H9 (cell line): ENCODE data around the gene SEMA4C. TPM values are rescaled to one million over a fixed set of nuclear protein-coding genes. Genes with fewer than 3 reads are reported as not detected.
A peak's percentile ranks its signal among the peaks of the same experiment; 100 is the strongest.

Experiments used
- DNase-seq: peaks from one replicate; pipeline ENCODE4 v3.0.0-alpha.2; 2017
- H2AFZ ChIP-seq: one replicate; pipeline ENCODE4 v1.6.1; 2013; ENCODE audit warnings: mild to moderate bottlenecking, low read length, control low read depth, moderate library complexity
- H2AK5ac ChIP-seq: 2 replicates; pipeline ENCODE4 v1.6.1; 2013; ENCODE audit warnings: low read length, control low read depth, mixed read lengths; ENCODE audit not compliant: insufficient read length
- H2BK120ac ChIP-seq: one replicate; pipeline ENCODE4 v1.6.1; 2013; ENCODE audit warnings: low read depth, mild to moderate bottlenecking, low read length, control low read depth, inconsistent platforms; ENCODE audit not compliant: poor library complexity, severe bottlenecking
- H2BK12ac ChIP-seq: 2 replicates; pipeline ENCODE4 v1.6.1; 2013; ENCODE audit warnings: low read length, control low read depth, mixed read lengths, low read depth; ENCODE audit not compliant: insufficient read length
- H2BK15ac ChIP-seq: 2 replicates; pipeline ENCODE4 v1.6.1; 2013; ENCODE audit warnings: low read depth, low read length, control low read depth
- H2BK20ac ChIP-seq: one replicate; pipeline ENCODE4 v1.6.1; 2013; ENCODE audit warnings: low read depth, mild to moderate bottlenecking, low read length, control low read depth, inconsistent platforms; ENCODE audit not compliant: poor library complexity, severe bottlenecking
- H2BK5ac ChIP-seq: 2 replicates; pipeline ENCODE4 v1.6.1; 2013; ENCODE audit warnings: low read length, control low read depth, mixed read lengths; ENCODE audit not compliant: insufficient read length
- H3K14ac ChIP-seq: 2 replicates; pipeline ENCODE4 v1.6.1; 2013; ENCODE audit warnings: low read length, control low read depth; ENCODE audit not compliant: insufficient read depth
- H3K18ac ChIP-seq: 2 replicates; pipeline ENCODE4 v1.6.1; 2013; ENCODE audit warnings: low read depth, mild to moderate bottlenecking, mixed read lengths, low read length, control low read depth; ENCODE audit not compliant: insufficient read length
- H3K23ac ChIP-seq: 2 replicates; pipeline ENCODE4 v1.6.1; 2013; ENCODE audit warnings: low read length, control low read depth, mixed read lengths, low read depth; ENCODE audit not compliant: insufficient read length
- H3K23me2 ChIP-seq: 2 replicates; pipeline ENCODE4 v1.6.1; 2013; ENCODE audit warnings: low read depth, mild to moderate bottlenecking, mixed read lengths, low read length, control low read depth; ENCODE audit not compliant: insufficient read length, poor library complexity, severe bottlenecking
- H3K27ac ChIP-seq: 2 replicates; pipeline ENCODE4 v1.5.1; 2013; ENCODE audit warnings: low read length, control low read depth, mixed read lengths, low read depth; ENCODE audit not compliant: insufficient read length
- H3K27me3 ChIP-seq: 2 replicates; pipeline ENCODE4 v1.6.1; 2013; ENCODE audit warnings: low read length, control low read depth, inconsistent platforms; ENCODE audit not compliant: insufficient read depth
- H3K4ac ChIP-seq: 2 replicates; pipeline ENCODE4 v1.6.1; 2013; ENCODE audit warnings: low read depth, mild to moderate bottlenecking, control low read depth, inconsistent platforms, low read length, moderate library complexity
- H3K4me1 ChIP-seq: 2 replicates; pipeline ENCODE4 v1.6.1; 2013; ENCODE audit warnings: low read length, control low read depth, inconsistent platforms; ENCODE audit not compliant: insufficient read depth
- H3K4me2 ChIP-seq: 2 replicates; pipeline ENCODE4 v1.6.1; 2013; ENCODE audit warnings: low read length, control low read depth, mixed read lengths; ENCODE audit not compliant: insufficient read length, insufficient read depth
- H3K56ac ChIP-seq: 2 replicates; pipeline ENCODE4 v1.6.1; 2013; ENCODE audit warnings: low read depth, mild to moderate bottlenecking, mixed read lengths, low read length, control low read depth; ENCODE audit not compliant: insufficient read length
- H3K79me1 ChIP-seq: 2 replicates; pipeline ENCODE4 v1.6.1; 2013; ENCODE audit warnings: low read depth, mild to moderate bottlenecking, moderate library complexity, low read length, control low read depth, inconsistent platforms; ENCODE audit not compliant: insufficient read depth, poor library complexity, severe bottlenecking
- H3K79me2 ChIP-seq: 2 replicates; pipeline ENCODE4 v1.6.1; 2013; ENCODE audit warnings: low read length, control low read depth, inconsistent platforms; ENCODE audit not compliant: insufficient read depth
- H3K9ac ChIP-seq: 2 replicates; pipeline ENCODE4 v1.6.1; 2013; ENCODE audit warnings: low read length, control low read depth, mixed read lengths; ENCODE audit not compliant: insufficient read length; ENCODE audit errors: extremely low read depth
- H3K9me3 ChIP-seq: one replicate; pipeline ENCODE4 v1.6.1; 2013; ENCODE audit warnings: low read depth, low read length, inconsistent platforms; ENCODE audit not compliant: control insufficient read depth
- H3T11ph ChIP-seq: one replicate; pipeline ENCODE4 v1.6.1; 2013; ENCODE audit warnings: mild to moderate bottlenecking, low read length, control low read depth, inconsistent platforms
- H4K20me1 ChIP-seq: one replicate; pipeline ENCODE4 v1.6.1; 2013; ENCODE audit not compliant: control insufficient read depth, insufficient read length, insufficient read depth
- H4K5ac ChIP-seq: 2 replicates; pipeline ENCODE4 v1.6.1; 2013; ENCODE audit warnings: low read depth, mild to moderate bottlenecking, mixed read lengths, low read length, control low read depth; ENCODE audit not compliant: insufficient read length
- H4K8ac ChIP-seq: replicated peaks from 2 replicates; pipeline ENCODE4 v1.6.1; 2013; ENCODE audit warnings: low read length, control low read depth, mixed read lengths, low read depth; ENCODE audit not compliant: insufficient read length
- H4K91ac ChIP-seq: 2 replicates; pipeline ENCODE4 v1.6.1; 2013; ENCODE audit warnings: low read depth, mild to moderate bottlenecking, moderate library complexity, mixed read lengths, low read length, control low read depth; ENCODE audit not compliant: insufficient read length
- H3K27ac Mint-ChIP-seq, 3 experiments: 2 replicates in 2 of 3; 3 replicates in 1 of 3; pipeline ENCODE4 v1.8.0; 2020 to 2021; ENCODE audit warnings: mixed read lengths in 3 of 3, mild to moderate bottlenecking in 1 of 3, moderate library complexity in 1 of 3
- H3K27me3 Mint-ChIP-seq: 2 replicates; pipeline ENCODE4 v1.8.0; 2021; ENCODE audit warnings: low read depth, mild to moderate bottlenecking, moderate library complexity, mixed read lengths
- H3K36me3 Mint-ChIP-seq, 3 experiments: 2 replicates in 2 of 3; 3 replicates in 1 of 3; pipeline ENCODE4 v1.8.0; 2020 to 2021; ENCODE audit warnings: low read depth in 3 of 3, mixed read lengths in 3 of 3; ENCODE audit not compliant: insufficient read depth in 1 of 3
- H3K4me1 Mint-ChIP-seq, 2 experiments: 2 replicates each; pipeline ENCODE4 v1.8.0; 2020; ENCODE audit warnings: mixed read lengths in 2 of 2
- H3K4me3 Mint-ChIP-seq, 2 experiments: 2 replicates in 1 of 2; 3 replicates in 1 of 2; pipeline ENCODE4 v1.8.0; 2020 to 2021; ENCODE audit warnings: mild to moderate bottlenecking in 2 of 2, mixed read lengths in 2 of 2, moderate library complexity in 1 of 2
- H3K9me3 Mint-ChIP-seq, 2 experiments: 2 replicates in 1 of 2; 3 replicates in 1 of 2; pipeline ENCODE4 v1.8.0; 2020; ENCODE audit warnings: mild to moderate bottlenecking in 2 of 2, mixed read lengths in 2 of 2, moderate library complexity in 1 of 2
- WGBS: extraction: QIAGEN DNeasy Blood & Tissue Kit; methylation state at CpG from one replicate; pipeline ENCODE4 v1.1.7; 2013; ENCODE audit warnings: missing lambda C conversion rate, low lambda C conversion rate, mixed read lengths; ENCODE audit not compliant: insufficient read length; ENCODE audit errors: extremely low coverage; 5-methylcytosine and 5-hydroxymethylcytosine counted together
- total RNA-seq: library from RNA; stranded (reverse); gene quantifications from 2 replicates; pipeline ENCODE4 v1.2.1, GENCODE V29; 2021
- TF ChIP-seq, protein P1 (sequence below): fragments of 200-600 bp; sonication (generic); conservative IDR thresholded peaks from 3 replicates; pipeline ENCODE4 v1.8.0; 2021; ENCODE audit warnings: antibody characterized with exemption, mild to moderate bottlenecking

SEMA4C gene
- total RNA-seq, 1 experiment from 2014 or later = 81.6 TPM

GRCh38 chr2:96865654-96866053 lies 4.2 kb downstream of the SEMA4C start:
- H3K9me3 ChIP-seq = no peaks in the 10 kb centered on the region
- peak overlapping the region in 2 of 3 experiments; percentile 37 to 44; a peak in 1 of 7 replicates for H3K27ac Mint-ChIP-seq
- H2BK120ac ChIP-seq = no peak overlapping the region
- no peaks in the 10 kb centered on the region for H3K27me3 Mint-ChIP-seq
- no peaks in the 10 kb centered on the region for H3K9me3 Mint-ChIP-seq
- H2AK5ac ChIP-seq = no peak overlapping the region
- H3K79me2 ChIP-seq = peaks cover 10% of the 10 kb centered on the region; the same call in 1 of the 2 replicates
- TF ChIP-seq, protein P1, sequence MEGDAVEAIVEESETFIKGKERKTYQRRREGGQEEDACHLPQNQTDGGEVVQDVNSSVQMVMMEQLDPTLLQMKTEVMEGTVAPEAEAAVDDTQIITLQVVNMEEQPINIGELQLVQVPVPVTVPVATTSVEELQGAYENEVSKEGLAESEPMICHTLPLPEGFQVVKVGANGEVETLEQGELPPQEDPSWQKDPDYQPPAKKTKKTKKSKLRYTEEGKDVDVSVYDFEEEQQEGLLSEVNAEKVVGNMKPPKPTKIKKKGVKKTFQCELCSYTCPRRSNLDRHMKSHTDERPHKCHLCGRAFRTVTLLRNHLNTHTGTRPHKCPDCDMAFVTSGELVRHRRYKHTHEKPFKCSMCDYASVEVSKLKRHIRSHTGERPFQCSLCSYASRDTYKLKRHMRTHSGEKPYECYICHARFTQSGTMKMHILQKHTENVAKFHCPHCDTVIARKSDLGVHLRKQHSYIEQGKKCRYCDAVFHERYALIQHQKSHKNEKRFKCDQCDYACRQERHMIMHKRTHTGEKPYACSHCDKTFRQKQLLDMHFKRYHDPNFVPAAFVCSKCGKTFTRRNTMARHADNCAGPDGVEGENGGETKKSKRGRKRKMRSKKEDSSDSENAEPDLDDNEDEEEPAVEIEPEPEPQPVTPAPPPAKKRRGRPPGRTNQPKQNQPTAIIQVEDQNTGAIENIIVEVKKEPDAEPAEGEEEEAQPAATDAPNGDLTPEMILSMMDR = no peak
- no peak overlapping the region for H3K9ac ChIP-seq
- H2BK20ac ChIP-seq = no peak overlapping the region
- no peak overlapping the region for H3T11ph ChIP-seq
- H3K79me1 ChIP-seq = peaks cover 10% of the 10 kb centered on the region
- H3K4me2 ChIP-seq = no peak overlapping the region
- no peak overlapping the region for H4K91ac ChIP-seq
- WGBS = no CpG with 5 or more reads among the region's 16 CpGs
- no peak overlapping the region for H3K14ac ChIP-seq
- no peaks in the 10 kb centered on the region for H4K20me1 ChIP-seq
- H2AFZ ChIP-seq = no peak overlapping the region
- H3K27me3 ChIP-seq = no peaks in the 10 kb centered on the region
- H3K4ac ChIP-seq = no peak overlapping the region
- peaks cover 9 to 11% of the 10 kb centered on the region in 2 experiments for H3K4me1 Mint-ChIP-seq
- H3K27ac ChIP-seq = no peak overlapping the region
- H3K18ac ChIP-seq = no peak overlapping the region
- H3K23ac ChIP-seq = no peak overlapping the region
- no peak for DNase-seq
- no peak overlapping the region for H2BK12ac ChIP-seq
- H3K36me3 Mint-ChIP-seq = peaks cover 24 to 60% (median 58%) of the 10 kb centered on the region in 3 experiments; a peak in 6 of 7 replicates
- H4K5ac ChIP-seq = no peak overlapping the region
- H3K4me3 Mint-ChIP-seq = peak overlapping the region in 1 of 2 experiments; percentile 10; a peak in 3 of 5 replicates
- H4K8ac ChIP-seq = peak overlapping the region; percentile 47
- 0 out of 2 replicates have a peak, but pooled peaks cover 3% of the 10 kb centered on the region for H3K4me1 ChIP-seq
- H2BK5ac ChIP-seq = no peak overlapping the region
- peaks cover 15% of the 10 kb centered on the region for H3K23me2 ChIP-seq
- H2BK15ac ChIP-seq = no peak overlapping the region
- no peak overlapping the region for H3K56ac ChIP-seq
